DOHH2 (cell line): ENCODE data around the gene MBD4.

Source experiments
- EZH2phosphoT487 ChIP-seq: fragments of 200-600 bp; sonication (generic); IDR thresholded peaks from 2 replicates; pipeline ENCODE4 v1.6.1; 2017; ENCODE audit warnings: borderline replicate concordance, mild to moderate bottlenecking, antibody characterized with exemption, low read length, moderate library complexity, mixed read lengths
- TF ChIP-seq, protein P1 (sequence below): fragments of 200-600 bp; sonication (generic); IDR thresholded peaks from one replicate; pipeline ENCODE4 v1.5.1; 2014; ENCODE audit warnings: antibody characterized with exemption, mild to moderate bottlenecking, low read depth, low read length; ENCODE audit not compliant: poor library complexity, severe bottlenecking

DNA sequence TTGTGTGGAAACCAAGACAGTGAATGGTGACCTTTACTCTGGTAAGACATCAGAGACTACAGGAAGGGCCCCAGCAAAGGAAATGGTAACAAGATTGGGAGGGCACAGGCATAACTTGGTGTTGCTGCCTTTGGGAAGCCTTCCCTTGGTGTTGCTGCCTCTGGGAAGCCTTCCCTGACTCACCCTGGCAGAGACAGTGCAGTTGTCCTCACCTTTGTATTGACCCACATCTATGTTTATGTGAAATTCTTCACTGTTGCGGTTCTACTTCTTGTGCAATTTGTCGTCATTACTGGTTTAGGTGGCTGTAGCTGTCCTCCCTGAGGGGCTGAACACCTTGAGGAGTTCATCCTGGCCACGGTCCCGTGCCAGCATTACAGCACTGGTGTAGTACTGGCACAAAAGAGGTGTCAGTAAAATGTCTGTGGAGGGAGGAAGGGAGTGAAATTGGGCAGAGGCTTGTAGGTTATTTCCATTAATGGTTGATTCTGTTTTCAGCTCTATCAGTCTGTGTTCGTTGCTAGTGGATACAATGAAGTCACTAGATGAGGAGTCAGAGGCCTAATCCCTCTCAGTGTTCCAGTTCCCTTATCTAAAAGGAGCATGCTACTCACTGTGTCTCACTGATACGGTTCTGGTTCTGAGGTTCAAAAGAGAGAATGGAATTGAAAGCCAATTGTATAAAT, 21.9 kb upstream of the MBD4 start:
- TF ChIP-seq, protein P1, sequence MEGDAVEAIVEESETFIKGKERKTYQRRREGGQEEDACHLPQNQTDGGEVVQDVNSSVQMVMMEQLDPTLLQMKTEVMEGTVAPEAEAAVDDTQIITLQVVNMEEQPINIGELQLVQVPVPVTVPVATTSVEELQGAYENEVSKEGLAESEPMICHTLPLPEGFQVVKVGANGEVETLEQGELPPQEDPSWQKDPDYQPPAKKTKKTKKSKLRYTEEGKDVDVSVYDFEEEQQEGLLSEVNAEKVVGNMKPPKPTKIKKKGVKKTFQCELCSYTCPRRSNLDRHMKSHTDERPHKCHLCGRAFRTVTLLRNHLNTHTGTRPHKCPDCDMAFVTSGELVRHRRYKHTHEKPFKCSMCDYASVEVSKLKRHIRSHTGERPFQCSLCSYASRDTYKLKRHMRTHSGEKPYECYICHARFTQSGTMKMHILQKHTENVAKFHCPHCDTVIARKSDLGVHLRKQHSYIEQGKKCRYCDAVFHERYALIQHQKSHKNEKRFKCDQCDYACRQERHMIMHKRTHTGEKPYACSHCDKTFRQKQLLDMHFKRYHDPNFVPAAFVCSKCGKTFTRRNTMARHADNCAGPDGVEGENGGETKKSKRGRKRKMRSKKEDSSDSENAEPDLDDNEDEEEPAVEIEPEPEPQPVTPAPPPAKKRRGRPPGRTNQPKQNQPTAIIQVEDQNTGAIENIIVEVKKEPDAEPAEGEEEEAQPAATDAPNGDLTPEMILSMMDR: no peak
- no peak for TF ChIP-seq EZH2phosphoT487
